Fibroblast of skin of back (primary cell): Measurements from ENCODE around the gene POLDIP2. TPM values are rescaled to one million over a fixed set of nuclear protein-coding genes. Genes with fewer than 3 reads are reported as not detected.

ENCODE experiments used
- DNase-seq: peaks from one replicate; pipeline ENCODE4 v3.0.0-alpha.2; 2013
- polyA plus RNA-seq, 2 experiments: library from polyadenylated mRNA; unstranded; fragments of 120-200 nt; gene quantifications; one replicate each; pipeline ENCODE4 v1.2.1, GENCODE V29; 2013; ENCODE audit not compliant: insufficient read length in 2 of 2

POLDIP2 gene
- 97.4 TPM for polyA plus RNA-seq (2013, experiment 1 of 2; ENCODE audit: insufficient read length)
- polyA plus RNA-seq (2013, experiment 2 of 2; ENCODE audit: insufficient read length) = 81.0 TPM

- DNase-seq = peak; percentile 95
Measured at GRCh38 chr17:28357061-28357900, at the start of gene POLDIP2. POLDIP2 (minus strand) TSS chr17:28357527; CDS start chr17:28357448, 79 bp downstream.

DNA sequence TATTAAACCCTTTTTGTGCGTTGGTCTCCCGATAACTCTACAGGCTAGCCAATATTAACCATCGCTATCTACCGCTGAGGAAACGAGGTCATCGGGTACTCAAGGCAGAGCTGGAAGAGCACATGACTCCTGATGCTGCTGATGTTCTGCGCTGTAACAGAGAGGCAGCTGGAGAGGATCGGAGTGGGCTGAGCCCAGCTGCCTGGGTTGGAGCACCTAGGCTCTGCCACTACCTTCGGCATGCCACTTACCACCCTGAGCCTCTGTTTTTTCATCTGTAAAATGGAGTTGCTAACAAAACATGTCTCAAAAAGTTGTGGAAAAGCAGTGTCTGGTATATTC, 49.1 kb upstream of the POLDIP2 start:
- no peak for DNase-seq

DNA sequence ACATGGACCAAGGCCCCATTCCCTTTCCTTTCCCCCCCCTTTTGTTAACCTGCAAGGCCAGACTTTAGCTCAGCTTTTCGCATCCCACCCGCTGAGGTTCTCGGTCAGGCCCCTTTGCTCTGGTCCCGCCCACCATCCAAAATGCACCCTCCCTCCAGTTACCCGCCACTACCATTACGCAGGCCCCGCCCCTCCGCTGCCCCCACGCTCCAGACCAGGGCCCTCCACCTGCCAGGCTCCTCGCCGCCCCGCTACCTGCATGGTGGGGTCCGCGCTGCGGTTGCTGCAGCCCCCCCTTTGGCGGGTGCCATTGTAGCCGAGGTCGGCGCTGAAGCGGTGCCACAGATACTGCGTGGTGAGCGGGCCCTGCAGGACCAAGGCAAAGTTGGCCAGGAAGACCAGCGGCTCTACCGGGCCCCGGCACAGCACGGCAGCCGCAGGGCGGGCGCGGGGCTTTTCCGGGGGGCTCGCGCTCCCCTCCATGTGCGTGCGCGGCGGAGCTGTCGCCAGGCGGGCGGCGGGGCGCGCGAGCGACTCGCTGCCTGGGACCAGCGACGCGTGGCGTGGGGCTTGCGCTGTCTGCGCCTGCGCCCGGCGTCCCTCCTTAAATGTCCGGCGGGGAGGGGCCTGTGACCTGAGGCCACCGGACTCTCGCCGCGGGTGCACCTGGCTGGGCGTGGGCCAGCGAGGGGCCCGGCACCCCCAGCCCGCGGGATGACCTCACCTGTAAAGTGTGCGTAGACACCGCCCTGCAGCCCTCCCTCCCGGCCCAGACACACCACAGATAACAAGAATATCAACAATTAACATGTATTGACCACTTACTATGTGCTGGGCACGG, 48.5 kb upstream of the POLDIP2 start, which contains the start of gene SLC46A1:
TSS of gene SLC46A1 (minus strand) at position 581 of the 841 bp plus-strand sequence. CDS start at position 483, 98 bp downstream.
- peak; percentile 19 for DNase-seq

- DNase-seq = no peak
Measured at GRCh38 chr17:28404812-28405570, 47.7 kb upstream of the POLDIP2 start.

GRCh38 chr17:28404461-28404811, 47.1 kb upstream of the POLDIP2 start:
- no peak for DNase-seq

- no peak for DNase-seq
Measured at GRCh38 chr17:28404007-28404406, 46.7 kb upstream of the POLDIP2 start.

DNA sequence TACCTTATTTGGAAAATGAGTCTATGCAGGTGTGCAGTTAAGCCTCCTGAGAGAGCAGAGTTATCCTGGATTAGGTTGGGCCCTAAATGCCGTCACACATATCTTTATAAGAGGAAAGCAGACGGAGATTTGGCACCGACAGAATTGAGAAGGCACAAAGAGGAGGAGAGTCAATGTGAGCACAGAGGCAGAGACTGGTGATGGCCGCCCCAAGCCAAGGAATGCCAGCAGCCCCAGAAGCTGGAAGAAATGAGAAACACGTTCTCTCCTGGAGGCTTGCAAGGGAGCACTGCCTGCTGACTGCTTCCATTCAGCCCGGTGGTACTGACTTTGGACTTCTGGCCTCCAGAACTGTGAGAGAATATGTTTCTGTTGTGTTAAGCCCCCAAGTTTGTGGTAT, 45.5 kb upstream of the POLDIP2 start:
- no peak for DNase-seq

GRCh38 chr17:28402224-28402630, 44.9 kb upstream of the POLDIP2 start:
- DNase-seq = no peak

- DNase-seq = no peak
Measured at GRCh38 chr17:28399808-28400207, 42.5 kb upstream of the POLDIP2 start.

DNA sequence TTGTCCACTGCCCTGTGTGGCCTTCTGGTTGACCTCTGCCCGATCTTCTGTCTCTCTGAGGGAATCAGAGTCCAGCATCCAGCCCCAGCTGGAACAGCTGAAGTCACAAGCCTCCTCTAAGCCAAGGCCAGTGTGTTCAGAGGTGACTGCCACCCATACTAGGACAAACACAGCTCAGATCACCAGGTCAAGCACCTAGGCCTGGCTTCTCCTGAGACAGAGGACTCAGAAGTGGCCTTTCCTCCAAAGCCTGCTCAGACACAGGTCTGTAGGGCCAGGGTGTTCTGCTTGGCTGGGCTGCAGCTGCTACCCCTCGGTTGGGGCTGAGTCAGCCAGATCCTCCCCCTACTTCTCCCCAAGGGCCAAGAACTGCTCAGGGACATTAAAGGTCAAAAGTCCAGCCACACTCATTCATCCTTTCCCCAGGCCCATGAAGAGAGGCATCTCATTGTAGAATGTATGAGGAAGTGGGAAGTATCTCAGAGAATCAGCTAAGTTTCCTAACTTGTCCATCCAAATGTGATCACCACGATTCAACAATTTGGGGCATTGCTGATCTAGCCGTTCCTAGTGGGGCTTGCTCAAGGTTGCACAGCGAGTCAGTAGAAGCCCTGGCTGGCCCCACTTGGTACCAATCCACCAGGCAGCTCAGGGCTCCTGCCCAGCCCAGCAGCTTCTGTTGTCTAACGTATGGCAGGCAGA, 41.1 kb upstream of the POLDIP2 start:
- DNase-seq = no peak

- DNase-seq = no peak
Measured at GRCh38 chr17:28397687-28398279, 40.5 kb upstream of the POLDIP2 start.

- no peak for DNase-seq
Measured at GRCh38 chr17:28397275-28397674, 39.9 kb upstream of the POLDIP2 start.

DNA sequence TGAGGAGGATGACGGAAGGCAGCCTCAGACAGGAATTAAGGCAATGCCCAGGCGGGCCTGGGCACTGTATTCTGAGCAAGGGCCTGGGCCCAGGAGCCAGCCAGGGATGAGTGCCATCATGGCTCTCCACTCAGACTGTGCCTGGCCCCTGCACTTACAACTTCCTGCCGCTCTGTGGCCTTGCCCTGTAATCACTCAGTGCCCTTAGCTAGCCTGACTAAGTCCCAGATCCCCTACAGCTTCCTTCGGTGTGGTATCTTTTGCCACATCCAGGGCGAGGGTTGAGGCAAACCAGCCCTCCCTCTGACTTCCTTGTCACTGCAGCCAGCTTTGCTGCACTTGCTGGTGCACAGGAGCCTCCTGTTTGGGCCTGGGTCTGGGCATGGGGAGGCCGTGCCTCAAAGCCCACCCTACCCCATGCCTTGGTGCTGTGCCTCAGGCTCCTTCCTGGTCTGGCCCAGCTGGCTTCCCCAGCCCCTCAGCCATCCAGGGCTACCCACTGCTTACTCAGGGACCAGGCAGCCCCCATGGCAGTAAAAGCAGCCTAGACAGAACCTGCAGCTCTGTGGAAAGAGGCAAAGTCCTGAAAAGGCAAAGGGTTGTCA, 39.4 kb upstream of the POLDIP2 start:
- no peak for DNase-seq

DNA sequence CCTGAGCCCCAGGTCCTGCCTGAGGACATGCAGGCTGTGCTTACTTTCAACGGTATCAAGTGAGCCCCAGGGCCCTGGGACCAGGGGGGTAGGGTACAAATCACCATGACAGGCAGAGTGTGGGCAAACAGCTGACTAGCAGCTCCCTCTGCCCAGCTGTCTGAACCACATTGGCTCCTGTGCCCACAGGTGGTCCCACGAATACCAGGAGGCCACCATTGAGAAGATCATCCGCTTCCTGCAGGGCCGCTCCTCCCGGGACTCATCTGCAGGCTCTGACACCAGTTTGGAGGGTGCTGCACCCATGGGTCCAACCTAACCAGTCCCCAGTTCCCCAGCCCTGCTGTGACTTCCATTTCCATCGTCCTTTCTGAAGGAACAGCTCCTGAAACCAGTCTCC, 38.6 kb upstream of the POLDIP2 start:
- no peak for DNase-seq

- no peak for DNase-seq
Measured at GRCh38 chr17:28395426-28395825, 38.1 kb upstream of the POLDIP2 start.

- peak; percentile 21 for DNase-seq
Measured at GRCh38 chr17:28394337-28395116, 37.2 kb upstream of the POLDIP2 start.

DNA sequence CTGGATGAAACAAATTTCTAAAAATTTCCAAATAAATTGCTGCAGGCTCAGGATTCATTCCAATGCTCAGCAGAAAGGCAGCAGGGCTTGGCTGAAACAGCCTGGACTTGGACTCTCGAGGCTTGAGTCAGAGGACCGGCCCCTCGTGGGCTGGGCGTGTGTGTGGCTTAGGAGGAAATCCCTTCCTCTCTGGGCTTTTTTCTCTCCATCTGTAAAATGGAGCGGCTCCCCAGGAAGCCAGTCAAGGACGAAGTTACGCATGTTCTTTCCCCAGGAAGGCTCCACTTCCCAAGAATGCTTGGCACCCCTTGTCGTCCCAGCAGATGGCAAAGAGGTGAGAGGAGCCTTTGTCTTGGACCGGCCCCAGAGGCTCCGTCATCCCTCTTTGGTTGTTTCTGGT, 35.2 kb upstream of the POLDIP2 start:
- no peak for DNase-seq

GRCh38 chr17:28391401-28391800, 34.1 kb upstream of the POLDIP2 start:
- DNase-seq = no peak

GRCh38 chr17:28390984-28391383, 33.7 kb upstream of the POLDIP2 start:
- no peak for DNase-seq

GRCh38 chr17:28390563-28390962, 33.2 kb upstream of the POLDIP2 start:
- no peak for DNase-seq
